Common myeloid progenitor, CD34-positive (primary cell): ENCODE results near the gene RAET1G.
"Not testable (repeated sequence)": the region's sequence is repeated elsewhere in the genome, so short reads cannot be mapped to it uniquely, and the experiment has no call there.

Experiments
- CTCF ChIA-PET: fragments of 350-600 bp; sonication (Branson Sonifier 250); formaldehyde crosslinking; loops from one replicate; lab custom pipeline; 2021; ENCODE audit warnings: antibody characterized with exemption; lab: Charles Lee
- POLR2A ChIA-PET: fragments of 350-600 bp; sonication (Branson Sonifier 250); formaldehyde crosslinking; loops from one replicate; lab custom pipeline; 2021; ENCODE audit warnings: antibody characterized with exemption; lab: Charles Lee
- DNase-seq, 3 donors: peaks; one replicate each; pipeline versions ENCODE4 v3.0.0 to v3.0.0-alpha.2; 2013
- H3K27ac ChIP-seq, 2 experiments: 1 replicate in 1 of 2; 2 replicates in 1 of 2; pipeline ENCODE4 v1.7.0; 2013; ENCODE audit warnings: inconsistent platforms in 2 of 2, low read length in 2 of 2, mild to moderate bottlenecking in 2 of 2, low read depth in 1 of 2, moderate library complexity in 1 of 2; ENCODE audit not compliant: severe bottlenecking in 2 of 2, insufficient read depth in 1 of 2, poor library complexity in 1 of 2
- H3K27me3 ChIP-seq, 5 experiments: replicated peaks in 2 of 5; 1 replicate in 3 of 5; 2 replicates in 2 of 5; pipeline versions ENCODE4 v1.6.1 to v1.7.0; 2013; ENCODE audit warnings: low read length in 4 of 5, mild to moderate bottlenecking in 2 of 5, moderate library complexity in 2 of 5, inconsistent platforms in 1 of 5; ENCODE audit not compliant: insufficient read depth in 5 of 5, control insufficient read depth in 4 of 5
- H3K36me3 ChIP-seq, 4 experiments: 1 replicate in 2 of 4; 2 replicates in 2 of 4; pipeline versions ENCODE4 v1.6.1 to v1.7.0; 2013; ENCODE audit warnings: low read length in 3 of 4, control low read depth in 1 of 4, mild to moderate bottlenecking in 1 of 4; ENCODE audit not compliant: control insufficient read depth in 4 of 4, insufficient read depth in 4 of 4
- H3K4me1 ChIP-seq, 4 experiments: 1 replicate in 3 of 4; 2 replicates in 1 of 4; pipeline versions ENCODE4 v1.6.1 to v1.7.1; 2013; ENCODE audit warnings: low read length in 3 of 4, mild to moderate bottlenecking in 3 of 4, control low read depth in 1 of 4, inconsistent platforms in 1 of 4, moderate library complexity in 1 of 4; ENCODE audit not compliant: control insufficient read depth in 4 of 4, insufficient read depth in 4 of 4; ENCODE audit errors: control extremely low read depth in 1 of 4
- H3K4me3 ChIP-seq, 7 experiments: 1 replicate in 4 of 7; 2 replicates in 3 of 7; pipeline versions ENCODE4 v1.5.1 to v1.7.0; 2013; ENCODE audit warnings: mild to moderate bottlenecking in 7 of 7, low read length in 6 of 7, moderate library complexity in 6 of 7, inconsistent platforms in 2 of 7, low read depth in 2 of 7, control low read depth in 1 of 7; ENCODE audit not compliant: insufficient read depth in 4 of 7, control insufficient read depth in 1 of 7; ENCODE audit errors: extremely low read depth in 1 of 7
- H3K9me3 ChIP-seq, 5 experiments: 1 replicate in 4 of 5; 2 replicates in 1 of 5; pipeline versions ENCODE4 v1.6.1 to v1.7.1; 2013; ENCODE audit warnings: low read length in 4 of 5, mild to moderate bottlenecking in 2 of 5, inconsistent platforms in 1 of 5, low read depth in 1 of 5, moderate library complexity in 1 of 5; ENCODE audit not compliant: control insufficient read depth in 4 of 5, insufficient read depth in 2 of 5; ENCODE audit errors: control extremely low read depth in 1 of 5
- WGBS: methylation state at CpG from one replicate; pipeline ENCODE4 v1.1.5; 2013; ENCODE audit not compliant: insufficient coverage; 5-methylcytosine and 5-hydroxymethylcytosine counted together

Gene RAET1G

DNA sequence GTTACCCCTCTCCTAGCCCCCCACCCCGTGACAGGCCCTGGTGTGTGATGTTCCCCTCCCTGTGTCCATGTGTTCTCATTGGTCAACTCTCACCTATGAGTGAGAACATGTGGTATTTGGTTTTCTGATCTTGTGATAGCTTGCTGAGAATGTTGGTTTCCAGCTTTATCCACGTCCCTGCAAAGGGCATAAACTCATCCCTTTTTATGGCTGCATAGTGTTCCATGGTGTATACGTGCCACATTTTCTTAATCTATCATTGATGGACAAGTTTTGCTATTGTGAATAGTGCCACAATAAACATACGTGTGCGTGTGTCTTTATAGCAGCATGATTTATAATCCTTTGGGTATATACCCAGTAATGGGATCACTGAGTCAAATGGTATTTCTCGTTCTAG, 31.1 kb downstream of the RAET1G start:
- H3K27ac ChIP-seq, DNase-seq, H3K9me3 ChIP-seq, H3K36me3 ChIP-seq, H3K27me3 ChIP-seq, H3K4me3 ChIP-seq, POLR2A ChIA-PET: not testable (repeated sequence)
- CTCF ChIA-PET, result interaction anchor here (1.2 kb wide), 1 partner anchor 10 kb away, joined by 4 read pairs; no protein-coding TSS in a partner anchor
- peaks cover 0 to 23% (median 20%) of the 10 kb centered on the region in 4 experiments for H3K4me1 ChIP-seq
- 85% methylated on average over 5 of the region's 6 CpGs for WGBS

DNA sequence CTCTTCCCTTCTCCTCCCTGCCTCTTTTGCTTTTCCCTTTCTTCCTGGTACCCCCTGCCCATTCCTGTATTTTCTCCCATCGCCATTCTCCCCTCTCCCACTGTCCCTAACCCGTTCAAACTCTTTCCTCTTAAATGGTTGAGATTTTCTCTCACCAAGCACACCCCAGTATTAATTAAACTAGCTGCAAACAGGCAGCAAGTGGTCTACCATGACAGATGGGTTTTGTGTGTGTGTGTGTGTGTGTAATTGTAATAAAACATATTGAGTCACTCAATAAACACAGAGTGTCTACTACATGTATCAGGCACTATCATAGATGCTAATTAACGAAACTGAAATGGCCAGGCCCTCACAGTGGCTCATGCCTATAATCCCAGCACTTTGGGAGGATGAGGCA, 31.7 kb downstream of the RAET1G start:
- H3K4me1 ChIP-seq, result peaks cover 0 to 16% (median 15%) of the 10 kb centered on the region in 4 experiments
- peak in 1 of 3 donors; percentile 8 for DNase-seq
- 100% methylated on average over 1 of the region's 3 CpGs for WGBS
- no peaks in the 10 kb centered on the region for H3K36me3 ChIP-seq
- H3K4me3 ChIP-seq, result no peak overlapping the region
- peaks cover 0 to 7% (median 0%) of the 10 kb centered on the region in 5 experiments for H3K27me3 ChIP-seq
- POLR2A ChIA-PET, result no interaction called here
- CTCF ChIA-PET, result interaction anchor here (1.2 to 1.6 kb wide), 2 partner anchors 10 to 21 kb away, joined by 4 to 5 read pairs; no protein-coding TSS in a partner anchor
- H3K9me3 ChIP-seq, result no peaks in the 10 kb centered on the region
- H3K27ac ChIP-seq, result no peak overlapping the region

DNA sequence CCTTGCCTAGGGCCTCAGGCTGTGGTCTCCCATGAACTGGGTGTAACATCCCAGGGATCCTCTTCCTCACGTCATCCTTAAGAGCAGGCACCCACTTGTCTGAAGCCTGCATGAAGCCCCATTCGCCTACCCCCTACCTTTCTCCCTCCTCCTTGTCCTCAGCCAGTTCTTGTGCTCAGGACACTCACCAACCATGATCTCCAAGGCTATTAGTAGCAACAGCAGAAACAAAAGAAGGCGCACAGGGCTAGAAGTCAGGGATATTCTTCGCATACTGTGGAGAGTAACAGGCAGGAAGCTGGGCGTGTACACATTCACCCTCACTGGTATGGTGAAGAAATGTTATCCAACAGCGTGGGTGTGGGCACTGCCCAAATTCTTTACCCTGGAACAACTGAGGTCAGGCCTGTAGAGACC, 32.3 kb downstream of the RAET1G start:
- ChIA-PET POLR2A (no interaction called here), CTCF (interaction anchor here (1.2 to 1.6 kb wide), 2 partner anchors 11 to 21 kb away, joined by 4 to 5 read pairs; no protein-coding TSS in a partner anchor)
- Histone ChIP-seq H3K27me3 (peaks cover 0 to 7% (median 0%) of the 10 kb centered on the region in 5 experiments), H3K27ac (no peak overlapping the region), H3K9me3 (no peaks in the 10 kb centered on the region), H3K4me1 (peaks cover 0 to 10% (median 9%) of the 10 kb centered on the region in 4 experiments), H3K36me3 (no peaks in the 10 kb centered on the region), H3K4me3 (no peak overlapping the region)
- WGBS, result 76% methylated on average over 3 of the region's 6 CpGs
- no peak for DNase-seq

DNA sequence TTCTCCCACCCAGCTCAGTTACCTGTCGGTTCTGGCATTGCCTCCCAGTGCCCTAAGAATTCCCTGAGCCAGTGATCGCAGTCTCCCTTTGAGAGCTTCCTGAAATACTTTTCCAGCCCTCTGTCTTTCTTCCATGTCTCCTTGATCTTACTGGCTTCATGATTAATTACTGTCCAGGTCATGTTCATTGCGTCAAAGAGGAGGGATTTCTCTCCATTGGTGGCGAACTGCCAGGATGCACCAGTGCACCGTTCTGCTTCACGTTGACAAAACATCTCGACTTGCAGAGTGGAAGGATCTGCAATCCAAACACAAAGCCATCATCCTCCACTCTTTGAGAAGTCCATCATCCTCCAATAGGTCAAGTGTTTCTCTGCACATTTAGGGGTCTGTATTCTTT, 33.6 kb downstream of the RAET1G start:
- ChIA-PET POLR2A (no interaction called here), CTCF (no interaction called here)
- Histone ChIP-seq H3K27me3 (peaks cover 0 to 12% (median 0%) of the 10 kb centered on the region in 5 experiments), H3K4me3 (no peak overlapping the region), H3K36me3 (no peaks in the 10 kb centered on the region), H3K9me3 (no peaks in the 10 kb centered on the region), H3K27ac (no peak overlapping the region), H3K4me1 (no peaks in the 10 kb centered on the region)
- 88% methylated on average over 7 of the region's 7 CpGs for WGBS
- DNase-seq, result no peak

DNA sequence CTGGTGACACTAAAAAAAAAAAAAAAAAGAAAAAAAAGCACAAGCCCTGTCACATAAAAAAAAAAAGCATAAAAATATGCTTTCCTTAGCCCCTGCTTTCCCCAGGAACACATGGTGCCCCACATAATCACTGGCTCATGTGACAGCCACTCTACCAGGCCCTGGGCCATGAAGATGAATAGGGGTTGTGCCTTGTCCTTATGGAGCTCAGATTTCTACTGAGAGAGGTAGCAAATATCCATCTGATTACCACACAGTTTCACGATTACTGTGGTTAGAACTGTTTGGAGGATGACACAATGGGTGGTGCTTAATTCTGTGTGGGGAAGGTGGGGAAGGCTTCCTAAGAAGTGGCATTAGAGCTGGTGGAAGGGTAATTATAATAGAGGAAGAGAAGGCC, 34.3 kb downstream of the RAET1G start:
- CTCF ChIA-PET, result no interaction called here
- POLR2A ChIA-PET, result no interaction called here
- 100% methylated on average over 1 of the region's 1 CpG for WGBS
- no peaks in the 10 kb centered on the region for H3K9me3 ChIP-seq
- no peak overlapping the region for H3K27ac ChIP-seq
- no peaks in the 10 kb centered on the region for H3K4me1 ChIP-seq
- DNase-seq, result no peak
- no peak overlapping the region for H3K4me3 ChIP-seq
- no peaks in the 10 kb centered on the region for H3K36me3 ChIP-seq
- H3K27me3 ChIP-seq, result peaks cover 0 to 17% (median under 1%) of the 10 kb centered on the region in 5 experiments

DNA sequence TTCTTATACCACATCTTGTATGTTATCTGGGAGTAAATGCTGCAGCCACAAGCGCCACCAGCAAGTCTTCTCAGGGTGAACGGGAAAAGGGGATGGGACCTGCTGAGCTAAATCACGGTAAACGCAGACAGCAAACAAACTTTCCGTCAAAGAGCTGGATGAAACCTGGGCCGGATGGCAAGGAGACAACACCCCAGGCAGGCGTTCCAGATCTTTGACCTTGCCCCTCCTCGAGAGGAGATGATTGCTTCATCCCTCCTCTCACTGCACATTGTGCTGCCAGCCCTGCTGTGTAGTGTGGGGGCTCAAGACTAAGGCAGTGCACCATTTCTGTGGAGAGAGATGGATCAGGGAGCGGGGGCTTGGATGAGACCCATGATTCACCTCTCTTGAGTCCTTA, 34.8 kb downstream of the RAET1G start:
- no peaks in the 10 kb centered on the region for H3K4me1 ChIP-seq
- 96% methylated on average over 7 of the region's 9 CpGs for WGBS
- H3K4me3 ChIP-seq, result no peak overlapping the region
- POLR2A ChIA-PET, result no interaction called here
- no peaks in the 10 kb centered on the region for H3K9me3 ChIP-seq
- H3K36me3 ChIP-seq, result no peaks in the 10 kb centered on the region
- peaks cover 0 to 17% (median 2%) of the 10 kb centered on the region in 5 experiments for H3K27me3 ChIP-seq
- CTCF ChIA-PET, result interaction anchor here (2.1 kb wide), 1 partner anchor 22 kb away, joined by 5 read pairs; no protein-coding TSS in a partner anchor
- no peak overlapping the region for H3K27ac ChIP-seq
- DNase-seq, result no peak

DNA sequence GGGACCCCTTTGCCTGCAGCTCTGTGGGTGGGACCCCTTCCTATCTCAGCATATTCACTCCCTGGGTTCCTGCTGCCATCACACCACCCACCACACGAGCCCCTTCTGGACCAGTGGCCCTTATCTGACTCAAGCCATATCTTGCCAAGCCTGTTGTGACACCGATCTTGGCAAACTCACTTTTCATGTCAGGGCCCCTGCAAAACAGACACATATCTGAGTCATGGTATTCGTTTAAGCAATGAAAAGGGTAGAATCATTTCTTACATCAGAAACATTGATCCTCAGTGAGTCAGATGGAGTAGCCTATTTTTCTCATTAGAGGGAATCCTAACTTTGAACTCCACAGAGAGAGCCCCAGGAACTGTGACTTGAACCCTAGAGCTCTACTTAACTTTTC, 35.6 kb downstream of the RAET1G start:
- CTCF ChIA-PET, result interaction anchor here (2.1 kb wide), 1 partner anchor 22 kb away, joined by 5 read pairs; no protein-coding TSS in a partner anchor
- Histone ChIP-seq H3K27me3 (peaks cover 0 to 17% (median 4%) of the 10 kb centered on the region in 5 experiments), H3K27ac (no peak overlapping the region), H3K4me1 (no peaks in the 10 kb centered on the region), H3K36me3 (no peaks in the 10 kb centered on the region), H3K9me3 (no peaks in the 10 kb centered on the region), H3K4me3 (no peak overlapping the region)
- WGBS, result 100% methylated on average over 2 of the region's 3 CpGs
- POLR2A ChIA-PET, result no interaction called here
- peak in 1 of 3 donors; percentile 11 for DNase-seq
